Parathyroid adenoma (tissue), 2 donors: ENCODE results near the gene DCP1A.

Experiments used
- H2AFZ ChIP-seq: fragments of 300-600 bp; sonication (generic); one replicate; pipeline ENCODE4 v1.7.0; 2017; ENCODE audit warnings: antibody characterized with exemption, mild to moderate bottlenecking
- H3K27ac ChIP-seq: fragments of 300-600 bp; sonication (generic); one replicate; pipeline ENCODE4 v1.7.0; 2017
- H3K27me3 ChIP-seq: fragments of 300-600 bp; sonication (generic); one replicate; pipeline ENCODE4 v1.7.0; 2017; ENCODE audit warnings: low read length; ENCODE audit not compliant: control insufficient read depth, insufficient read depth
- H3K36me3 ChIP-seq: fragments of 300-600 bp; sonication (generic); one replicate; pipeline ENCODE4 v1.7.0; 2017; ENCODE audit warnings: low read length; ENCODE audit not compliant: control insufficient read depth, insufficient read depth
- H3K4me1 ChIP-seq: fragments of 300-600 bp; sonication (generic); one replicate; pipeline ENCODE4 v1.7.0; 2017; ENCODE audit warnings: control low read depth
- H3K4me2 ChIP-seq: fragments of 300-600 bp; sonication (generic); one replicate; pipeline ENCODE4 v1.7.0; 2017; ENCODE audit warnings: low read length
- H3K4me3 ChIP-seq: fragments of 300-600 bp; sonication (generic); one replicate; pipeline ENCODE4 v1.7.0; 2017; ENCODE audit warnings: low read depth, low read length
- H3K79me2 ChIP-seq: fragments of 300-600 bp; sonication (generic); one replicate; pipeline ENCODE4 v1.7.0; 2017; ENCODE audit warnings: control low read depth
- H3K9ac ChIP-seq: fragments of 300-600 bp; sonication (generic); one replicate; pipeline ENCODE4 v1.7.0; 2017; ENCODE audit warnings: mild to moderate bottlenecking
- H3K9me3 ChIP-seq: fragments of 300-600 bp; sonication (generic); one replicate; pipeline ENCODE4 v1.7.0; 2017; ENCODE audit warnings: low read length; ENCODE audit not compliant: control insufficient read depth
- CTCF ChIP-seq: fragments of 300-600 bp; sonication (generic); IDR thresholded peaks from one replicate; pipeline ENCODE4 v1.7.0; 2017; ENCODE audit warnings: antibody characterized with exemption, mild to moderate bottlenecking
- donor health status: primary hyperparathyroidism.

The DCP1A gene

DNA sequence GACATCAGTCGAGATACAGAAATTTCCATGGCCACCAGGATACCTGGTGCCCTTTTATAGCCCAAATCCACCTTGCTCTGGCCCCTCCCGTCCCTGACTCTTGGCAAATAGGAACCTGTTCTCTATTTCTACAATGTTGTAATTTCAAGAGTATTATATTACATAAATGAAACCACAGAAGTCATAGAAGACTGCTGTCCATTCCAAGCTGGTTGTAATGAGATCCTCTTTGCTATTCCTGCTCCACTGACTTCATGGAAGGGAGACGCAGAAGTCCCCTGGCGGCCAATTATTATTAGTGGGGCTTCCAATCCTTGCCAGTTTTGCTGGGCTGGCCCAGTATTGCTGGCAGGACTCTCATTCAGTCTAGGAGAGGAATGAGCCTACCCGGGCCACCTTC, 26.6 kb downstream of the DCP1A start:
- Histone ChIP-seq H3K9ac (no peak overlapping the region), H3K27me3 (no peaks in the 10 kb centered on the region), H2AFZ (no peak overlapping the region), H3K27ac (no peak overlapping the region), H3K4me2 (peak overlapping the region; percentile 17), H3K36me3 (no peaks in the 10 kb centered on the region), H3K4me1 (peaks cover 20% of the 10 kb centered on the region), H3K79me2 (peaks cover 15% of the 10 kb centered on the region), H3K9me3 (no peaks in the 10 kb centered on the region), H3K4me3 (no peak overlapping the region)
- peak; percentile 33 for TF ChIP-seq CTCF

- Histone ChIP-seq H2AFZ (no peak overlapping the region), H3K9ac (no peak overlapping the region), H3K27ac (no peak overlapping the region), H3K9me3 (no peaks in the 10 kb centered on the region), H3K27me3 (no peaks in the 10 kb centered on the region), H3K79me2 (peaks cover 13% of the 10 kb centered on the region), H3K36me3 (no peaks in the 10 kb centered on the region), H3K4me3 (no peak overlapping the region), H3K4me2 (no peak overlapping the region), H3K4me1 (peaks cover 12% of the 10 kb centered on the region)
- no peak for TF ChIP-seq CTCF
Observed at GRCh38 chr3:53318522-53318921, 28.8 kb downstream of the DCP1A start.

DNA sequence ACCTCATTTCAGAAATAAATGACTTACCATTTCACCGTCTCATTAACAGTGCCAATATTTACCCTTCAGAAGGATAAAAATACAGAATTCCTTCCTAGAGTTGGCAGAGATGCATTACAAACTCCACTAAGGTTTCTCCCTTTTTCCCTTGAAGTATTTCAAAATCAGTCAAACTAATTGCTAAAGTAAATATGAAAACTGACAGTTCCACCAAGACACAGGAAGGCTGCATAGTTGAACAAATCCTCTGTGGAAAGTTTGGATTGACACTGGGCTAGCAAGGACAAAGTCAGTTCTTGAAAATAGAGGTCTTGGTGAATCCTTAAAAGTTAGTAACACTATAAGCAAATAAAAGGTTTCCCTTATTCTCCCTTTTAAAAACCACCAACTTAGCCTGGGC, 34.5 kb downstream of the DCP1A start:
- peaks cover 8% of the 10 kb centered on the region for H3K4me1 ChIP-seq
- no peak overlapping the region for H3K27ac ChIP-seq
- H3K27me3 ChIP-seq, result no peaks in the 10 kb centered on the region
- H2AFZ ChIP-seq, result no peak overlapping the region
- no peak overlapping the region for H3K4me3 ChIP-seq
- no peaks in the 10 kb centered on the region for H3K9me3 ChIP-seq
- no peak overlapping the region for H3K9ac ChIP-seq
- H3K4me2 ChIP-seq, result no peak overlapping the region
- no peaks in the 10 kb centered on the region for H3K36me3 ChIP-seq
- TF ChIP-seq CTCF, result no peak
- peaks cover 2% of the 10 kb centered on the region for H3K79me2 ChIP-seq

DNA sequence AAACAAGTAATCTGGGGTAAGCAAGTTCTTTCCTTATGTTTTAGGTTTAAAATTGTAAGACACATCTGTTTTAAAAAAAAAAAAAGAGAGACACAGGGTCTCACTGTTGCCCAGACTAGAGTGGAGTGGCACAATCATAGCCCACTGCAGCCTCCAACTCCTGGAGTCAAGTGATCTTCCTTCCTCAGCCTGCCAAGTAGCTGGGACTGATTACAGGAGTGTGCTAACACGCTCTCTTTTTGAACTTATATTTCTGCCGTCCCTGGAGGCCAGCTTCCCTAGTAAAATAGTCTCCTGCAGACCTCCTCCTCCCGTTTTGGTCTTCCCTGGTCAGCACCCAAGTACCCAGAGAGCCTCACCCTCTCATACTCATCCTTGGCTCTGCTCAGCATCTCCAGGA, 35.5 kb downstream of the DCP1A start:
- H3K4me1 ChIP-seq, result peaks cover 8% of the 10 kb centered on the region
- H3K4me3 ChIP-seq, result no peak overlapping the region
- no peaks in the 10 kb centered on the region for H3K79me2 ChIP-seq
- H3K9ac ChIP-seq, result no peak overlapping the region
- no peaks in the 10 kb centered on the region for H3K27me3 ChIP-seq
- no peak for TF ChIP-seq CTCF
- H3K9me3 ChIP-seq, result no peaks in the 10 kb centered on the region
- H3K27ac ChIP-seq, result no peak overlapping the region
- no peak overlapping the region for H3K4me2 ChIP-seq
- no peaks in the 10 kb centered on the region for H3K36me3 ChIP-seq
- no peak overlapping the region for H2AFZ ChIP-seq

- no peaks in the 10 kb centered on the region for H3K9me3 ChIP-seq
- H2AFZ ChIP-seq, result no peak overlapping the region
- no peak overlapping the region for H3K9ac ChIP-seq
- no peaks in the 10 kb centered on the region for H3K79me2 ChIP-seq
- no peaks in the 10 kb centered on the region for H3K27me3 ChIP-seq
- no peak overlapping the region for H3K27ac ChIP-seq
- TF ChIP-seq CTCF, result no peak
- no peak overlapping the region for H3K4me2 ChIP-seq
- H3K36me3 ChIP-seq, result no peaks in the 10 kb centered on the region
- no peak overlapping the region for H3K4me3 ChIP-seq
- H3K4me1 ChIP-seq, result no peaks in the 10 kb centered on the region
Observed at GRCh38 chr3:53303957-53304356, 43.4 kb downstream of the DCP1A start.
